NOMO-1 treated with DMSO at 0.1 percent for 48 hours (cell line): Measurements from ENCODE around the gene TEX9.
"Not testable (repeated sequence)": the region's sequence is repeated elsewhere in the genome, so short reads cannot be mapped to it uniquely, and the experiment has no call there.

Experiments used
- DNase-seq: peaks from one replicate; lab custom pipeline; 2025; ENCODE audit not compliant: unreplicated experiment; lab: John Stamatoyannopoulos, UW

Gene TEX9

DNA sequence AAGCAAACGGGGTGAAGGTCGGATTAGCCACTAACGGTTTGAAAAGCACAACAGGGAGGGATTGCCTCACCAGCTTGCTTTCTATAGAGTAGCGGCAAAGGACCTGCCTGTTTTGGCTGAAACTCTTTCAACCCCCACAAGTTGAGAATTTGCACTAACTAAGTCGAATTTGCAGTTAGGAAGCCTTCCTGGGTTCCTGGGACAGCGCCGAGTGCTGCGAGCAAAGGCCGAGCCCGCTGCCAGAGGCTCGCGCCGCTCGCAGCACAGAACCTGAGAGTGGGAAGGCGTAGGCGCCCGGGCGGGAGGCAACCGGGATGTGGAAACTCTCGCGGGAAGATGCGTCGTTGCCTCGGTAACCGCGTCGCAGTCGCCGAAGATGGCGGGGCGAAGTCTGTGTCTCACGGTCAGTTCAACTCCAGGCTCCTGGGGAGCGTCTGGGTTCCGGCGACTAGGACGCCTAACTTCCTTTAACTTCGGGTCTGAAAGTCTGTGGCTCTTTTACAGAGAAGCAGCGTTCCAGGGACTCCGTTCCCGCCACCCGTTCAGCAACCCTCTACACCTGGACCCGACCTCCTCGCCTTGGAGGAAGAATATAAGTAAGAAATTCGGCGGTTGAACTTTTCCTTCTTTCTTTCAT lies at the start of gene TEX9:
Gene TEX9, plus strand, starts transcription at position 352 of the 637 bp plus-strand sequence. Its CDS starts 25 bp downstream, at position 377.
- DNase-seq = peak; percentile 61

DNA sequence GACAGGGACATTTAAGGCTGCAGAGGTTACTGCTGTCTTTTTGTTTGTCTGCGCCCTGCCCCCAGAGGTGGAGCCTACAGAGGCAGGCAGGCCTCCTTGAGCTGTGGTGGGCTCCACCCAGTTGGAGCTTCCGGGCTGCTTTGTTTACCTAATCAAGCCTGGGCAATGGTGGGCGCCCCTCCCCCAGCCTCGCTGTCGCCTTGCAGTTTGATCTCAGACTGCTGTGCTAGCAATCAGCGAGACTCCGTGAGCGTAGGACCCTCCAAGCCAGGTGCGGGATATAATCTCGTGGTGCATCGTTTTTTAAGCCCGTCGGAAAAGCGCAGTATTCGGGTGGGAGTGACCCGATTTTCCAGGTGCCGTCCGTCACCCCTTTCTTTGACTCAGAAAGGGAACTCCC lies 48.7 kb upstream of the TEX9 start:
- DNase-seq = not testable (repeated sequence)

DNA sequence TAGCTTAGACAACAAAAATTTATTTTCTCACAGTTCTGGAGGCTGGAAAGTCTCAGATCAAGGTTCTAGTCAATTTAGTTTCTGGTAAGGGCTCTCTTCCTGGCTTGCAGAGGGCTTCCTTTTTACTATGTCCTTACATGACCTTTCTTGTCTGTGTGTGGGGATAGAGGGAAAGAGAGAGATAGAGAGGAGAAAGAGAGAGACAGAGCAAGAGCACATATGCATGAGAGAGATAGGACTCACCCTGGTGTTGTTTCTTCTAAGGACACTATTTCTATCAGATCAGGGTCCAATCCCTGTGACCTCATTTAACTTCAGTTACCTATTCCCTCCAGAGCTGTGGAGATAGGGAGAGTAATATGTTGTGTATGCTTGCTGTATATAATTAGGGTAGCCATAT lies 44.9 kb upstream of the TEX9 start:
- no peak for DNase-seq

DNA sequence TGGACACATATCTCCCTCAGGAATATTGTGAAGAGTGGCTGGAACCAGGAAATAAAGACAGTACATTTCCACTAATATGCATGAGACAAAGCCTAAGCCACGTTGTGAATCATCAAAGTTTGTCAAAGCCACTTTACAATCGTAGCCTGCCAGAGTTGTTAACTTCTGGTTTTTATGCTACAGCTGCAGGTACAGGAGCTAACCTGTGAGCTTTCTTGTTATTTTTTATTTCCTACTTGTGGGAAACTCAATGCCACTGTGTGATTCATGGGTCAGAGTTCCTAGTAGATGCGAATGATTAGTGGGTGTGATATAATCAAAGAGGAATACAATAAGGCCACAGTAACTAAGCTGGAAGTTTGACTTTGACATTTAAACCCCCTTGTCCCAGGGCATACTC lies 44.4 kb upstream of the TEX9 start:
- DNase-seq = no peak

DNA sequence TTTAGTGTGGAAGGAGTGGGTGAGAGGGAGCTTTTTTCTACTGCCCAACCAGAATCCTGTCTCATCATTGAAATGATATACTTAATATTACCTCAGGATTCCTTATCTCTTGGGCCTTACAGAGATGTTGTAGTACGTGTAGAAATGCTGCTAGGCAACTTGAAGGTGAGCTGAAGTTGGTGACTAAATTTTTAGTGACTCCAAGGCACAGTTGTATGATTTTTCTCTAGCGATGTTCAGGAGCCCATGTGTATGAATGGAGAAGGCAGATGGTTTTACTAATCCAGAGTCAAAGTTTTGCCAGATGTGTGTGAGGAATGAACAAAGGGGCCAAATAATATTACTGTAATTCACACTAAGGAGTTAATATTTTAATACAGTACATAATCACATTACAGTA lies 42.8 kb upstream of the TEX9 start:
- no peak for DNase-seq

DNA sequence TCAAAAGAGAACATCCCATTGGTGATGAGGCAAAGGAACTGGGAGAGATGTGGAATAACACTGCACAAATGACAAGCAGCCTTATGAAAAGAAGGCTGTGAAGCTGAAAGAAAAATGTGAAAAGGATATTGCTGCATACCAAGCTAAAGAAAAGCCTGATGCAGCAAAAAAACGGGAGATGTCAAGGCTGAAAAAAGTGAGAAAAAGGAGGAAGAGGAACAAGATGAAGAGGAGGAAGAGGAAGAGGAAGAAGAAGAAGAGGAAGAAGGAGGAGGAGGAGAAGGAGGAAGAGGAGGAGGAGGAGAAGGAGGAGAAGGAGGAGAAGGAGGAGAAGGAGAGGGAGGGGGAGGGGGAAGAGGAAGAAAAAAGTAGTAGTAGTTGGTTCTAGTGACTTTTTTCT lies 41.8 kb upstream of the TEX9 start:
- DNase-seq = no peak

DNA sequence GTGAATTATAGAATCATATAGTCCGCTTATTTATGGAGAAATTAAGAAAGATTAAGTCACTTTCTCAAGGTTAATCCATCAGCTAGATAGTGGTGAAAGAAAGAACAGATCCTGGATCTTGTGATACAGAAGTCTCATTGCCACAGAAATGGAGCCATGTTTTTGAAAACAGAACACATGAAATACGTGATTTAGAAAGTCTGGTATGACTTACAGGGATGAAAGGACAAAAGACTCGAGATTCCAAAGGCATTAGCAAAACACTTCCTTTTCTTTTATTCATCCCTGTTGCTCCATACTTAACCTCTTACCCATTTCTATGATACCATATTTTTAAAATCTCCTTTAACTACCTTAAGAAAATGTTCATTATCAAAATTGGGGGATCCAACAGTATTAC lies 40.0 kb upstream of the TEX9 start:
- DNase-seq = no peak

DNA sequence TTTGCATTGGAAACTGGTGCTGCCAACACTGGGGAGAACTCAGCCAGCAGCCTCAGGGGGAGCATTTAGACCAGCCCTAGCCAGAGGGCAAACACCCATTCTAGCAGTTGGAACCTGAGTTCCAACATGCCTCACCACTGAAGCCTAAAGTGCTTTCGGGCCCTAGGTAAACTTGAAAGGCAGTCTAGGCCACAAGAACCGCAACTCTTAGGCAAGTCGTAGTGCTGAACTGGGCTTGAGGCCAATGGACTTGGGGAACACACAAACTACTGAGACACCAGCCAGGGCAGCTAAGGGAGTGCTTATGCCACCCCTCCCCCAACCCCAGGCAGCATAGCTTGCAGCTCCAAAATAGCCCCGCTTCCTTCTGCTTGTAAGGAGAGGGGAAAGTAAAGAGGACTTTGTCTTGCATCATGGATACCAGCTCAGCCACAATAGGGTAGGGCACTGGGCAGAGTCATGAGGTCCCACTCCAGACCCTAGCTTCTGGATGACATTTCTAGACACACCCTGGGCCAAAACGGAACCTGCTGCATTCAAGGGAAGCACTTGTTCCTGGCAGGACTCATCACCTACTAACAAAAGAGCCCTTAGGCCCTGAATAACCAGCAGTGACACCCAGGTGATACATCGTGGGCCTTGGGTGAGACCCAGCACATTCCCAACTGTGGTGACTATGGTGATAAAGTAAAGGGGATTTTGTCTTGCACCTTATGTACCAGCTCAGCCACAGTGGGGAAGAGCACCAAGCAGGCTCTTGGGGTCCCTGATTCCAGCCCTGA lies 37.3 kb upstream of the TEX9 start:
- peak; percentile 78 for DNase-seq

DNA sequence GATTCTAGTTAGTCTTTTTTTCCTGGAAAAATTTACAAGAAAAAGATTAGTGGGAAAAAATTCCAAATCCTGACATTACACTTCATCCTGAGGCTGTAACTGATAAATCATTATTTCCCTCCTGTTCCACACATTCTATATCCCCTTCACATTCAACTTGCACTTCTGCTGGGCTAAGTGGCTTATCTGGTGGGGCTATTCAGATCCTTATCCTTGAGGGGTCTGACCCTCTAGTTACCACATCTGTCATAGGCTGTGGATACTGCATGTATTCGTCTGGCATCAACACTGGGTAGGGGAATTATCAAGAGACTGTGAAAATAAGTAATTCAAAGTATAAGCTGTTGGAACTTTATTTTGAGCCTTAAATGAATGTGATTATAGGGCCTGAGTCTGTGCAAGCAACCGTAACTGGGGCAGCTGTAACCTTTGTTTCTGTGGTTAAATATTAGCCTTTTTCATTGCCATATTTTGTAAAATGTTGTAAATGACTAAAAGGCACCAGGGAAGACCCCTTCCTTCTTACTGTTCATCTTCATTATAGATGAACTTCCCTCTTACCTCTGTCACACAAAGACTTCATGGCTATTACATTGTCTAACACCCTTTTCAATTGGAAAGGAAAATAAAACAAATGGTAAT lies 28.0 kb upstream of the TEX9 start:
- no peak for DNase-seq

DNA sequence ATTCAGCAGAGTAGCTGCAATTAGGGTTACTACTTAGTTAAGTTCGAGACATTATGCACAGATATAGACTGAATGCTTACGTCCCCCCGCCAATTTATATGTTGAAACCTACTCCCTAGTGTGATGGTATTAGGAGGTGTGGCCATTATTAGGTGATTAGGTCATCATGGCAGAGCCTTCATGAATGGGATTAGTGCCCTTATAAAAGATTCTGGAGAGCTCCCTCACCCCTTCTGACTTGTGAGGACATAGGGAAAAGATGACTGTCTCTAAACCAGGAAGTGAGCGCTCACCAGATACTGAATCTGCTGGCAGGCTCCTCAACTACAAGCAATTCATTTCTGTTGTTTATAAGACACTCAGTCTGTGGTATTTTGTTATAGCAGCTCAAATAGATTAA lies 25.6 kb upstream of the TEX9 start:
- DNase-seq = no peak

DNA sequence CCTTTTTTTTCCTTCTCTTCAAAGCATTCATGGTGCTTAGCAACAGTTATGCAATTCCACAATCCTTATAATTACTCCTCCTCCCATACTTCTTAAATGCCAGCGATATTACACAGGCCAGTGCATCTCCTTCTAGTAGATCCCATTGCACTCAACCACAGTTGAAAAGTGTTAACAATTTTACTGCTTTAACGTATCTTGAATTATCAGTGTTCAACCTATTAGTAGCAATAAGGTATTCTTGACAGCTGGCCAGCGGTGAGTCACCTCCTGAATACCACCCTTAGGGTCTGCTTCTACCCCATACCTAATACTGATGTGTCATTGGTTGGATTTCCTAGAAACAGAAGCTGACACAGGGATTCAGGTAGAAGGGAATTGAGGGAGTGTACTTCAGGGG lies 24.0 kb upstream of the TEX9 start:
- DNase-seq = no peak

DNA sequence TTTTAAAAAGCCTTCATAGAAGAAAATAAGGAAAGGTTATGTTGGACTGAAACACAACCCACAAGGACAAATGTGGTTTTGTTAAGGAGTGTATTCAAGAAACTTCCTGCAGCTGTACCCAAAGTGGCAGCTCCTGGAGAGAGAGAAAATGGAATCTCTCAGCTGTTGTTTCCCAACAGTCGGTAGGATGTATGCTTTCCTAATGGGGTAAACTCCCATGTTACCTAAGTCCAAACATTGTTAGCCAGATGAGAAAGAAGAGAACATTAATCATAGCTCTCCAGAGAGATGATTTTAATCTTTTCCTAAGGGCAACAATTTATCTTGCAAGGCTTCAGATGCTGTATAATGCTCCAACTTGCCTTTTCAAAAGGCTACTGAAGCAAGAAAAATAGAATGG lies 22.6 kb upstream of the TEX9 start:
- no peak for DNase-seq

DNA sequence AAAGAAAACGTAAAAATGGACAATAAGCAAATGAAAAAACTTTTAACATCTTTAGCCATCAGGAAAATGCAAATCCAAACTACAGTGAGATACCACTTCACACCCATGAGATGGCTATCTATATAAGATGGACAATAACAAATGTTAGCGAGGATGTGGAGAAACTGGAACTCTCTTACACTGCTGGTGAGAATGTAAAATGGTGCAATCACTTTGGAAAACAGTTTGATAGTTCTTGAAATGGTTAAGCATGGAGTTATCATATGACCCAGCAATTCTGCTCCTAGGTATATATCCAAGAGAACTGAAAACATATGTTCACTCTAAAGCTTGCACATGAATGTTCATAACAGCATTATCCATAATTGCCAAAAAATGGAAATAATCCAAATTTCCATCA lies 21.3 kb upstream of the TEX9 start:
- DNase-seq = no peak

DNA sequence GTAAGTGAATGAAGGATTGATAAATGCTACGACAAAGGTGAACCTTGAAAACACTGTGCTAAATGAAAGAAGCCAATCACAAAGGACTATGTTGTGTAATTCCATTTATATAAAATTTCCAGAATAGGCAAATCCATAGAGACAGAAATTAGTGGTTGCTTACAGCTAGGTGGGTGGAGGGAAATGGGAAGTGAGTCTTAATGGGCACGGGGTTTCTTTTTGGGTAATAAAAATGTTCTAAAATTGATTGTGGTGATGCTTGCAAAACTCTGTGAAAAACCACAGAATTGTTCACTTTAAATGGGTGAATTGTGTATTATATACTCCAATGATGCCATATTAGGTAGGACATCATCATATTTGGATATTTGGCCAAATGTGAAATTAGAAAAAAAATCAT lies 20.9 kb upstream of the TEX9 start:
- peak; percentile 68 for DNase-seq

DNA sequence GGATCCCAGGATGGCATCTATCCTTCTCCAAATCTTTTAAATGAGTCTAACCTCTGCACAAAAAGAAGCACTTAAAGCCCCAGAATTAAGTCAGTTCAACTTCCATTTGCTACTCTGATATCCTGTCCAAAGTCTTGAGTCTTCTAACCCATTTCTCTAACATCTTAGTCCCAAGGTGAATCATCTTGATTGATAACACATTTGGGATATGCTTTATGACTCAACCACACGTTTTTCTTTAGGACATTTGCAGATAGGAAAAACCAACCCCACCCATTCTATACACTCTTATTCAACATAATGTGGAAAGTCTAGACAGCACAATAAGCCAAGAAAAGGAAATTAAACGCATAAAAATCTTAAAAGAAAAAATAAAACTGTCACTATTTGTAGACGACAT lies 18.8 kb upstream of the TEX9 start:
- no peak for DNase-seq

DNA sequence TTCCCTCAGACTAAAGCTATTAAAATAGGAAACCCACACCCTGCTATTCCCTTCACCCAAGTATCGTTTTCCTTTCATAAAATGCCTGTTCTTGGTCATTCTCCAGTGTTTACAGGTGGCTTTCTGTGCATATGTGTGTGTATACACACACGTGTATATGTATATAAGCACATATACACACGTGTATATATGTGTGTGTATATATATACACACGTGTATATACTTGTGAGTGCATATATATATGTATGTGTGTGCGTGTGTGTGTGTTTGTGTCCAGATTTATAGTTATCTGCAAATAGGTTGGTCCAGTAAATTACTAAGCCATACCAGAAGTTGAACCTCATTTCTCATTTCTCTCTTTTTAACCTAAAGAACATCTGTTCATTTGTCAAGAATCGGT lies 15.7 kb upstream of the TEX9 start:
- no peak for DNase-seq

DNA sequence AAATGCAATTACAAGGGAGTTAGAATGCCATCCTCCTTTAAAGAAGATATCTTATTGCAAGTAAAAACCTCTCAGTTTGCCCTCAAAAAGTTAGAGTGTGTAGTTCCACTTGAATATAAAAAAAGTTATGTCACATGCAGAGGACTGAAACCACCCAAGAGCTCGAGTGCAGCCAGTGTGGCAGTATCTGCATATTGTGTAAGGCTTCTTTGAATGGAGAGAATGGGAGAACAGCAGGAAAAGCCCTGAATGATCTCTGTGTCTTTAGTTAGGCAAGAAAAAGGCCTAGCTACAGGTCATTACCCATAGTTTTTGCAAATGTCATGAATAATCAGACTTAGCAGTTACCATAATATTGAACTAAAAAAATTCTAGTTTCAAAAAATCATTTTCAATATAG lies 13.9 kb upstream of the TEX9 start:
- DNase-seq = no peak

DNA sequence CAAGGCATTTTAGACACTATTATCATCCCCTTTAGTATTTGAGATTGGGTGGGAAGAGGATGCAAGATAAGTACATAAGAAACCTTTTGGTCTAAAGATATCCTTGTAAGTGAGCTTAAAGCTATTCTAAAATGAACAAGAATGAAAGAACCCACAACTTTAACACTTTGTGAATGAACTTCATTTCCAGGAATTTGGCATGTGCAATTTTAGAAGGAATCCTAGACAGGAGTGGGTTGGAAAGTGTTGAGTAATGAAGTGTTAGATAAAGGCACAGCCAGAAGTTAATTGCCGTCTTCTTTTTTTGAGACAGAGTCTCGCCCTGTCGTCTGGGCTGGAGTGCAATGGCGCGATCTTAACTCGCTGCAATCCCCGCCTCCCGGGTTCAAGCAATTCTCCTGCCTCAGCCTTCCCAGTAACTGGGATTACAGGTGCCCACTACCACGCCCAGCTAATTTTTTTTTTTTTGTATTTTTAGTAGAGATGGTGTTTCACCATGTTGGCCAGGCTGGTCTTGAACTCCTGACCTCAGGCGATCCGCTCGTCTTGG lies 13.2 kb upstream of the TEX9 start:
- no peak for DNase-seq

DNA sequence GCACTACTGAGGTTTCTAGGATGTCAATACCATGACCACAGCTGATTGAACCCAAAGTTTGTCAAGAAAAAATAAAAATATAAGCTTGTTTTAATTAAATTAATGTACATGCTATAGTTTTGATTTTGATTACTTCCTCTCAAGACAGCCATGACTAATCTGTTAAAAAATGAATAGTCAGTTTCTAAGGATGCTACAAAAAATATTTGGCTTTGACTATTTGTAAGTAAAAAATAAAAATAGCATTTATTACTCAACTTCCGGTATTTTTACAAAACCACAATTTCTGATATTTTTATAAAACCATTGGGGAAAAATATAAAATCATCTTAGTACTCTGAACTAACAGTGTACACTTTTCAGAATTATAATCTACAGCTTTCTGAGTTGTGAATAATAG lies 12.1 kb upstream of the TEX9 start:
- peak; percentile 22 for DNase-seq

DNA sequence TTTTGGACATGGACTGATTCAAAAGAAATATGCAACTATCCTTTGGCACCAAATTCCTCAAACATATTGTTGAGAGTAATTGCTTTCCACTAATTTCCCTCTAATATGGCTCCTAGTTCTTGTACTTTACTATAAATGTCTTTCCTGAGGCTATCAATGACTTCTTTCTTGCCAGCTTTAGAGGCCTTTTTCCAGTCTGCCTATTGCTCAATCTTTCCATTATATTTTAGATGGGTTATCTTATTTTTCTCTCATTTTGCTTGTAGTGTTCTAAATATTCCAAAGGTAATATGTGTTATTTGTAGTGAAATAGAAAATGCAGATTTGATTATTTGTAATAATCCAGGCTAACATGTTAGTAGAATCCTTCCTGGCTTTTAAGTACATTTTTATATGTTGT lies 11.5 kb upstream of the TEX9 start:
- DNase-seq = no peak

DNA sequence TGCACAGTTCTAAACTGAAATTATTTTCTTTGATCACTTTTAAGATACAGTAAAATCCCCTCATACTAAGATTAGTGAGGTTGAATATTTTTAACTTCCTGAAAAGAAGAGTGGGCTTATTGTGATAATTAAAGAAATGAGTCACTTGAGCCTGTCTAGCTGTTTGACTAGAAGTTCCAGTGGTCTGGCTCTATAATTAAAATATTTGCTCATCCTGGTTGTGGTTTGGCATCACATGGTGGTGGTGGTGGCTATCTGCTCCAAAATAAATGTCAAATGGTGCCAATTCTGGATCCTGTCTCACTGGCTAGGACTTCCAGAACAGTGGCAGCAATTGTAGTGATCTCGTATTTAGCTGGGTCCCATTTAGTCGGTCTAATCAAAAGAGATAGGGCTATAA lies 8.6 kb upstream of the TEX9 start:
- peak; percentile 43 for DNase-seq

DNA sequence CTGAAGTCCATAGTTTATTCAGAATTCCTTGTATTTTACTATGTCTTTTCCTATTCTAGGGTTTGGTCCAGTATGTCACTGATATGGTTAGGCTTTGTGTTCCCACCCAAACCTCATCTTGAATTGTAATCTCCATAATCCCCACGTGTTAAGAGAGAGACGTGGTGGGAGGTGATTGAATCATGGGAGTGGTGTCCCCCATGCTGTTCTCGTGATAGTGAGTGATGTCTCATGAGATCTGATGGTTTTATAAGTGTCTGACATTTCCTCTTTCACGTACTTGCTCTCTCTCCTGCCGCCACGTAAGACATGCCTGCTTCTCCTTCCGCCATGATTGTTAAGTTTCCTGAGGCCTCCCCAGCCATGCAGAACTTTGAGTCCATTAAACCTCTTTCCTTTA lies 6.6 kb upstream of the TEX9 start:
- no peak for DNase-seq
